ENCODE measurements around the gene STIMATE. TPM values are rescaled to one million over a fixed set of nuclear protein-coding genes. Genes with fewer than 3 reads are reported as not detected.

Gene STIMATE
- total RNA-seq, 1 donor from 2014 or later = 26.6 TPM

DNA sequence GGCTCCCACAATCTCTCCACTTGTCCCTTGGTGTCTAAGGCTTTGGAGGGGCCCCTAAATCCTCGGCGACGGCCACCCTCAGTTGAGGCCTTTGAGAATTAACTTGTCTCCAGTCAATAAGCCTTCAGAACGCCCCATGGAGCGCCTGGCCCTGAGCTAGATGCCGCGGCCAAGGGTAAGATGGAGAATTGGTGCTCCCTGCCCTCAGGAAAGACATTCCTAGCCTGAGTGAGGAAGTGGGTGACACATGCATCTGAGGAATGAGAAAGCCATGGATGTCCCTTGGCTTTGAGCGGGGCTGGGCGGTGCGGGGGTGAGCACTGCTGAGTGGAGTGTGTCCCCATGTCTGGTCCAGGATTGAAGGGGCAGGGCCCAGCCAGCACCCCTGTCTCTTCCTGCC, 80.1 kb downstream of the STIMATE start:
- no peak for DNase-seq

DNA sequence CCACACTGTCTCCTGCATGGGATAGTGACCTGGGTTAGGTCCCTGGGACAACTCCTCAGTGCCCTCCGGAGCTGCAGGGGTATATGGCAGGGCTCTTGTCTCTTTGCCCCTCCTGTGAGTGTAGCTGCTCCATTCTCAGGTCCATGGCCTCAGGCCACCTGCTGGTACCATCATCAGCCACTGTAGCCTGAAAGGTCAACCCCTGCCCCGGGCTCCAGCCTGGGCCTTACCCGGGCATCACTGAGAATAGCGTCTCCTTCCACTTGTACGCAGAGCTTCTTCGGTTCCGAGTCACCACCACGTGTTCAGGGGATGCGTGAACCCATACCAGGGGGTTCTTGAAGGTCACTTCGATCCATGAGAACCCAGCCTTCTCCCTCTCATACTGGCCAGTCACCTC, 80.7 kb downstream of the STIMATE start:
- no peak for DNase-seq

DNA sequence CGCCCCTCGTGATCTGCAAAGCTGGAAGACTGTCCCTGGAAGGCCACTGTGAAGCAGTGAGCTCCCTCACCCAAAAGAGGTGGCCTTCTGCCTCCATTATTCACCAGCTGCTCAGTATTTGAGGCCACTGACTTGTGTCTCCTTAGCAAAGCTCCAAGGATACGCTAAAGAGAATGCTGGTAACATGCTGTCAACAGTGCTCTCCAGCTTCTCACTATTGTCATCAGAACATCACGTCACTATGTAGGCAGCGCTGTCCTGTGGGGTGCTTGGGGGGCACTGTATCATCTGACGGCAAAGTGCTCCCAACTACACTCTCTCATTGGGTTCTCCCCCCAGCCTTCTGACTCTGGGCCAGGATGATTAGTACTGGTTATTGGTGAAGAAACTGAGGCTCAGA, 81.1 kb downstream of the STIMATE start:
- no peak for DNase-seq

DNA sequence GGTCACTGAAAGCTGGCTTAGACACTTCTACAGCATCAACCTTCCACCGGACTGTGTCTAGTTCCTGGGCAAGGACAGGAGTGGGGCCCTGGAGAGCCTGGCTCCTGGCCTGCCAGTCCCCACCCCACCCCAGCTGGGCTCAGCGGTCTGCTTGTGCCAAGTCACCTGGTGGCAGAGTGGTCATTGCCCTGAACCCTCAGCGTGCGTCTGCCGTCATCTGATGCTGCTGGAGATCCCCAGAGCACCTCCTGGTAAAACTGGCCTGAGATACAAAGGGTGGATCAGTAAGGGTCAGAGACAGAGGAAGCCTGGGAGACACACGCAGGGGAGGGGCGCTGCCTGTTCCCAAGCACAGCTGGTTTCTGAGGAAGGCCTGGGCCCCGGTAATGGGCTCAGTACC, 83.5 kb downstream of the STIMATE start:
- DNase-seq = no peak

DNA sequence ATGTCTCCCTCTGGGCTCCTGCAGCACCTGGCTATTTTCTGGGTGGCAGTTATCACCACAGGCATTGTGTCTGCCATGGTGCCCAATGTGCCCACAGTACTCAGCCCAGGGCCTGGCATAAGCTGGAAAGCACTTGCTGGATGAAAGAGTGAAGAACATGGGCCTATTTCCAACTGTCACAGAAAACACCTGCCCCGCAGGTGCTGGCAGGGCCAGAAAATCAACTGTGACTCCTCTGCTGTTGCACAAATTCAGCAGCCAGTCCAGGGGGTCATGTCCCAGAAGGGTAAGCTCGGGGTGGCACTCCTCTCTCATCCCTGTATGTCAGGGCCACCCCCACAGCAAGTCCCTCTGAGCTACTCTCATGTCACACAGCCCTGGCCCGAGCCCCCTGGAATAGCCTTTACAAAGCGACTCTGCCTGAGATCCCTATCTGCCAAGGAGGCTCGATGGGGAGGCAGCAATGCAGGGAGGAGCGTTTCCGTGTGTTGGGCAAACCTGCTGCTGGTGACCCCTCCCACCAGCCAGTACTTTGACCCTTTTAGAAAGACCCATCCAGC, 85.8 kb downstream of the STIMATE start:
- no peak for DNase-seq

DNA sequence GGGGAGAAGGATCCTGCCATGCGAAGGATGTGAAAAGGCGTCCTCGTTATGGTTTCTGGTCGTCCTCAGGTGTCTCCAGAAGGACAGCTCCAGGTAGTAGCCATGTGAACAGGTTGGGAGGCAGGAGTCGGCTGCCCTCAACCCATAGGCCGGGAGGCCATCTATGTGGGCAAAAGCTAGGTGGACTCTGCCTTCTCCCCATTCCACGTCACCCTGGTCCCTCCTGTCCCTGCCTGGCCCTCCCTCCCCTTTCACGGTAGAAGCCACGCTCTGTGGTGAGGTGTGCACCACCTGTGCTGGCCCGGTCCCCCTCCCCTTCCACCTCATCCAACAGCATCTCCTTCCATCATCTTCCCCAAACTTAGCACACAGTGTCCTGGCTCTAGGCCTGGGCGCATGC, 86.4 kb downstream of the STIMATE start:
- no peak for DNase-seq

DNA sequence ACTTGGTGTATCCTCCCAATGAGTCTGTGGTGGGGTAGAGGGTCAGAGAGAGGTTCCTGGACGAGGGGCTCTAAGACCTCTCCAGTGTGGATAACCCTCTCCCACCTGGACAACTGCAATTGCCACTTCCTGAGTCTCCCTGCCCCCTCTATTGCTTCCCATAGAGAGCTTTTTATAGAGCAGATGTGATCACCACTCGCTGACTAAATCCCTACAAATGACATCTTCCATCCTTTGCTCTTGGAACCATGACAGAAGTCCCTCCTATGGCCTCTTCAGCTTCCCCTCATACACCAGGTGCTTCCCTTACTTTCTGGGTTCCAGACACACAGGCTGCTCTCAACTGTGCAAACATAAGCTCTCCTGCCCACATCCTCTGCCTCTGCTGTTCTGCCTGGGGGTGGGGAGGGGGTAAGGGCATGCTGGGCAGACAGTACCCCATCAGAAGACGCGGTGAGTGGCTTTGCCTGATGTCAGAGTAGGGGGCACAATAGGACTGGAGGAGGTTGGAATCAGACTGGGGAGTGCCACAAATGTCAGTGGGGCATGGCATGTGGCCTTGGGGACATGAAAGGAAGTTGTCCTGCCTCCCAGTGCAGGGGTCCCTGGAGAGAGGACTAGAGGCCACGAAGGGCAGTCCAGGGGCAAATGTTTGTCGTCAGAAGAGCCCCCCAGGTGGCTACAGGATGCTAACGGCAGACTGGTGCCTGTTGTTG, 87.5 kb downstream of the STIMATE start:
- peak; percentile 42 for DNase-seq

DNA sequence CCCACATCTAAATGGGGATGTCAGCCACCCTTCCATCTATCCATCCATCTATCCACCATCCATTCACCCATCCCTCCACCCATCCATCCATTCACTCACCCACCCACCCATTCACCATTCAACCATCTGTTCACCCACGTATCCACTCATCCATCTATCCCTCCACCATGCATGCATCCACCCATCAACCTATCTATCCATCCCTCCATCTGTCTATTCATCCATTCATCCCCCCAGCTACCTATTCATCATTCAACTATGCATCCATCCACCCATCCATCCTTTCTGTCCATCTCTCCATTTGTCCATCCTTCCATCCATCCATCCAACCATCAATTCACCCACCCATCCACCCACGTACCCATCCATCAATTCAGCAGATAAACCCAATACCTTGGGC, 88.2 kb downstream of the STIMATE start:
- DNase-seq = no peak

DNA sequence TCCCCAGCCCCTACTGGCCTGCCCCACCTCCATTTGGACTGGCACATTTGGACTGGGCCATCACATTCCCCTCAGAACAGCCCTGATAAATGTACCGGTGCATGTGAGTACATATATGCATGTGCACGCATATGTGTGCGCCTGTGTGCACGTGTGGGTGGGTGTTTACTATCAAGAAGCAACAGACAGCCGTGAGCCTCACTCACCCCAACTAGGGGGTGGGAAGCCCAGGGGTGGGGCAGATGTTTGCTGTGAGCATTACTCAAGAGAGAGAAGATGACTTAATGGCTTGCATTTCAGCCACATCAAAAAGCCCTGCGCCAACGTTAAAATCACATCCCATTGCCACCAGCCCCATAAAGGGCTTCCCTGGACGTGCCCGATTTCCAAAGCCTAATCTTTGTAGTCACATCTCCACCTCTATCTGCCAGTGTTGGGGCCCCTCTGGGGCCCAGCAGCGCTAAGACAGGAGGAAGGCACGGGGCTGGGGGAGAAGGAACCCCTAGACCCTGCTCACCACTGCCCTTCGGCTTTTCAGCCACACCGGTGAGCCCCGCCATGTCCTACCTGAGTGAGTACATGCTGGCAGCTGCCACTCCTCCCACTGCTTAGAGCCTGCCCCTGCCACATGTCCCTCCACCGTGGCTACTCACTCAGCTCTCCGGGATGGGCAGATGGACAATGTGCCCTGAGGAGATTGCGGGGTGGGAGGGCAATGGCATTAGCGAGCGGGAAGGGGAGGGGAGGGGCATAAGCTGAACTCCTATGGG, 91.9 kb downstream of the STIMATE start:
- DNase-seq = no peak

DNA sequence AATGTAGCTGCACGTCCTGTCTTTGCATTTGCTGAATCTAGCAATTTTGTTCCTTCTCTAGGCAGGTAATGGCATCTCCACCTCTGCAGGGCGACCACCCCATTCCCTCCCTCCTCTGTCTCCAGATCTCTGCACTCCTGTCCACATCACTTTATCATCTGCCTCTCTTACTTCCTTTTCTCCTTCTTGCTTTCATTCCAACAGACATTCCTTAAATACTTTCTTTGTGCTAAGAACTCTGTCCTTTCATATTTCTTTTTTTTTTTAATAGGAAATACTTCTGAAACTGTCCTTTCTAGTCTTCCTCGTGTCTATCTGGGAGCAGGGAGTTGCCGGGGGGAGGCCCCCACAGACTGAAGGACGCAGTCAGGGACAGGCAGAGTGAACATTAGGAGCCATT, 95.5 kb downstream of the STIMATE start:
- no peak for DNase-seq

DNA sequence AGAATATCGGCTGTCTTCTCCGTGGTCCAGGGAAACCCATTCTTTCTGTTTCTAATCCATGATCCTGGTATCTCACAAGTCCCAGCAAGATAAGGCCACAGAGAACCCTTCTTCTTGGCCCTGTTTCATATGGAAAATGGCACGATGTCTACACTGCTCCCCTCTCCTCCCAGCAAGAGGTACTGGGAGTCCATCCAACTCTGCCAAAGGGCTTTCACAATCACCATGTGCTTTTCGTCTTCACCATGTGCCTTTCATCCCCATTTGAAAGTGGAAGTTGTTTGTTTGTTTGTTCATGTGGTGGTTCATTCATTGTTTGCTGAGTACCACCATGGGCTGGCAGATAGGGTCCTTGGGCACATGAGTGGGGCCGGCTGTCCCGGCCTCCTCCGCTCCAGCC, 97.3 kb downstream of the STIMATE start:
- no peak for DNase-seq

DNA sequence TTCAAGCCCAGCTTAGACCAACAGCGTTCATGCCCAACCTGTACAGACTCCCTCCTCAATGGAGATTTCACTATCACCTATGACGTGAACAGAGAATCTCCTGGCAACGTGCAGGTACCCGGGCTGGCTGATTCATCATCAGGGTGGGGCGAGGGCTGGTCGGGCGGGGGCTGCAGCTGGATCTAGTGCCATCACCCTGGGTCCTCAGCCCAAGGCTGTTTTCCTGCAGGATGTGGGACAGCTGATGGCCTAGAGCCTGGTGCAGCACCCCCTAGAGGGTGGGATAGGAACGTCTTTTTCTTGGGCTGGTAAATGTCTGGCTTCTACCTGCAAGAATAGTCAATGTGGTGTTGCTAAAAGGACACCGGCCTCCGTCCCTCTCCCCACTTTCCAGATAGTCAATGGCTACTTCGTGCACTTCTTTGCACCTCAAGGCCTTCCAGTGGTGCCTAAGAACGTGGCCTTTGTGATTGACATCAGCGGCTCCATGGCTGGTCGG, 98.3 kb downstream of the STIMATE start:
- DNase-seq = no peak

DNA sequence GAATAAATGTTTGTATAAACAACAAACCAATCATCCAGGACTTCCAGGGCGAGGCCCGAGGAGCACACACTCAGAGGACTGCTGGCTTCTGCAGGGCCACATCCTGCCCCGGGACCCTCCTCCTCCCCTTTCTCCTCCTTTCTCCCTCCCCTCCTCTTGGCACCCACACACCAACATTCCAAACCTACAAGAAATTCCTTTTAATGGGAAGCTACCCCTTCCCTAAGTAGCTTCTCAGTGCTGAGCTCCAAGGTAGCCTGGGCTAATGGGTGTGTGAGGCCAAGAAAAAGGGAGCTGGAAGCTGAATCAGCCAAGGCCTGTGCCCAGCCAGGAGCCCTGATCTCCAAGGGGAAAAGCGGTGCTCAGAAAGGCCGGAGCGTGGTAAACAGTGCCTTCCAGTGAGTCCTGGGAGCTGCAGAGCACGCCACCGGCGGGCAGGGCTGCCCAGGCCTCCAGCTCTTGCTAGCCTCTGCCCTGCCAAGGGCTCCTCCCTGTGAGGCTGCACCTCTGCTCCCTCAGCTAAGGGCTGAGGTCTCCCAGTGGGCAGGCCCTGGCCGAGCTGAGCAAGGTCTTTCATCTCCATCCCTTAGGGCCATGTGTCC, 98.9 kb downstream of the STIMATE start:
- DNase-seq = no peak

DNA sequence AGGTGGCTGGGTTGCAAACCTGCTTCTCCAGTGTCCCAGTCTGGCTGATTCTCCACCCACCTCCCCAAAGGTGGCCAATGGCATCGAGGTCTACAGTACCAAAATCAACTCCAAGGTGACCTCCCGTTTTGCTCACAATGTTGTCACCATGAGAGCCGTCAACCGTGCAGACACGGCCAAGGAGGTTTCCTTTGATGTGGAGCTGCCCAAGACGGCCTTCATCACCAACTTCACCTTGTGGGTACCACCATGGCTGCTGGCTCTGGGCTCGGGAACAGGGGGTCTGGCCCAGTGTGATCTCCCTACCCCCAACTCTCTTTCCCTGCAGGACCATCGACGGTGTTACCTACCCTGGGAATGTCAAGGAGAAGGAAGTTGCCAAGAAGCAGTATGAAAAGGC, 100.9 kb downstream of the STIMATE start:
- DNase-seq = no peak

DNA sequence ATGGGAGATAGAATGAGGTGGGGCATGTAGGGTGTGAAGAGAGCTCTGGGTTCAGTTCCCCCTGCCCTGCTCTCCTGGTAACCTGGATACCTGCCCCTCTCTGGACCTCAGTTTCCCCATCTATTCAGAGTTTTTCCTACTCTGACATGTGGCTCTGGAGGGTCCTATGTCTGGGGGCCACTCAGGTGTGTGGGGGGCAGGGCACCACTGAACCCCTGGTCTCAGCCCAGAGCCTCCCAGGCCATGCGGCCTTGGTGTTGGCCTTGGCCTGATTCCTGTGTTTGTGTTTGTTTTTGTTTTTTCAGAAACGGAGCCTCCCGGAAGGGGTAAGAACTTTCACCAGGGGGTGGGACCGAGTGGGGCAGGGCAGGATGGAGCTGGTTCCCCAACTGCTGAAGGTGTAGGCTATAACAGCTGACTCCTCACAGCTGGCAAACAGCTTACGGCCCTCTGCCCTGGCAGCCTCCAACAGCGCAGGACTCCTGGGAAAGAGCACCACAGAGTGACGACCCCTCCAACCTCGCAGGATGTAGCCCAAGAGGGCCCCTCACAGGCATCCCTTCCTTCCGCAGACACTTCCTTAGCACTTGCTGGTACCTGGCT, 101.9 kb downstream of the STIMATE start:
- DNase-seq = no peak

DNA sequence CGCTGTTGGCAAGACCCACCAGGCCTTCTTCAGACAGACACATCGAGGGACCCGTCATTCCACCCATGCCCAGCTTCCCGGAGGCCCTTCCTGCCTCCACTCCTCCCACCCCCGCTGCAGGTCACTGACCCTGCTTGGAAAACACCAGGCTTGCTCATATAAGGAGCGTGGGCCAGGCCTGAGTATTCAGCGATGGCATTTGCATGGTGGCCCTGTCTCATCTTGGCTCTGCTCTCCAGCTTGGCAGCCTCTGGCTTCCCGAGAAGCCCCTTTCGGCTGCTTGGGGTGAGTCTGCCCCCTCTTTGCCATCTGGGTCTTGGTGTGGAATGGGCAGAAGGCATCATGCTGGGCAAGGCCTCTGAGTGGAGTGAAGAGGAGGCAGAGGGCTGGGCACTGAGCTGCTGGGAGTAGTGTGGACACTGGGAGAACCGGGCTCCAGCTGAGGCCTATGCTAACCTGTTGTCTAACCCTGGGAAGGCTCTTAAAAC, 102.7 kb downstream of the STIMATE start, which contains the start of gene ITIH3:
ITIH3 (plus strand) TSS at position 185 of the 488 bp plus-strand sequence; CDS start at position 193, 8 bp downstream.
- DNase-seq = no peak

DNA sequence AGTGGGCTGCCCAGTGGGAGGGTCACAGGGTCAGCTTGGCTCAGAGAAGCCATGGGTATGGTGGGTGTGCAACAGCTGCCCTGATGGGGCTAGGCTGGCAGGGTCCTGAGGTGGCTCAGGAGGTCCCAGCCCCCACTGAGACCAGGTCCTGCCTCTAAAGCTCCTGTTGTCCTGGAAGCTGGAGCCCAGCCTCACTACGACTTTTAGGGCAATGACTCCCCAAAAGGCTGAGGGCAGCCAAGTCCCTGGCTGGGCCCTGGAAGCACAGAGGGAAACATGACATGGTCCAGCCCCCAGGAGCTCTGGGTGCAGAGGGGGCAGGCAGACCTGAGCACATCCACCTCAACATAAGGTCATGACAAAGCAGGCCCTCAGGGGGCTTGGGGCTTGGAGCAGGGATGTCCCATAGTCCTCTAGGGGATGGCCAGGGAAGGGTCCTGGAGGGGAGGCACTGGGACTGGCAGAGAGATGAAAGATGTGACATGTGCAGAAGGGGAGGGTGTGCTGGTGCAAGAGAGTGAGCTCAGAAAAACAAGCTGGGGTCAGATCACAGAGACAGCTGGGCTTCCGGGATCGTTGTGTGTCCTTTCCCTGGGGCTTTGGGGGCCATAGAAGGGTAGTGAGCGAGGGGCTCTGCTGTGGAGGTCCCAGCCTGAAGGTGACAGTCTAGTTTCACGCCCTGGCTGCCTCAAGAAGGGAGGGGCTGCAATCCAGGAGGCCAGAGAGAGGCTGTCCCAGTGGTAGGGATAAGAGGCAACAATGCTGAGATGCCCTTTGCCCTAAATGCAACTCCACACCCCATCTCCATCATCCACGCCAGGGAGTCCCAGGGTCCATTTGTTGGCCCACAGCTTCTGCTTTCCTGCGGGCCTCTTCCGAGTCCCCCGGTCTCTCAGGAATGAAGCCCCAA, 103.4 kb downstream of the STIMATE start:
- DNase-seq = peak; percentile 41

DNA sequence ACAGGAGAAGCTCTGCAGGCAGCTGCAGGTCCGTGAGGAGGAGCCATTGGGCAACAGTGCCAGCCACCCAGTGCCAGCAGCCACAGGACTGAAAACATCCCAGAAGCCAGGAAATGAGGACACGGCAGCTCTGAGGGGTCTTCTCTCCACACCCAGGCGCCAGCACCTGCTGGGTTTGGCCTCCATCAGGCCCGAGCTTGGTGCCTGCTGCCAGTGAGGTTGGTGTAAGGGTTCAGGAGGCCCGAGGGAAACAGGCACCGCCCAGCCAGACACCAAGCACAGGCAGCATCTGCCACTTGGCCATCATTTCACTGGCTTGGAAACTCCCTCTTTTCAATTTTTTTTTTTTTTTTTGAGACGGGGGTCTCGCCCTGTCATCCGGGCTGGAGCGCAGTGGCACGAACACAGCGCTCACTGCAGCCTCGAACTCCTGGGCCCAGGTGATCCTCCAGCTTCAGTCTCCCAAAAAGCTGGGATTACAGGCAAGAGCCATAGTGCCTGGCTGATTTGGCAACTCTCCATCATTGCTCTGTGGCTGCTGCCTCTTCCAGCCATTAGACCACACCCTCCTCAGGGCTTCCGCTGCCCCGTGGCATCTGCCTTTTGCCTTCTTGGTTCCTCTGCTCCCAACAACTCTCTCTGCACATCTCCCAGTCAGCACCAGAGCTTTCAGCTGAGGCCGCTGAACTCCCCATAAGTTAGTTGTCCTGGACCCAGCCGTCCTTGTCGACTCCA, 104.2 kb downstream of the STIMATE start:
- DNase-seq = peak; percentile 60

DNA sequence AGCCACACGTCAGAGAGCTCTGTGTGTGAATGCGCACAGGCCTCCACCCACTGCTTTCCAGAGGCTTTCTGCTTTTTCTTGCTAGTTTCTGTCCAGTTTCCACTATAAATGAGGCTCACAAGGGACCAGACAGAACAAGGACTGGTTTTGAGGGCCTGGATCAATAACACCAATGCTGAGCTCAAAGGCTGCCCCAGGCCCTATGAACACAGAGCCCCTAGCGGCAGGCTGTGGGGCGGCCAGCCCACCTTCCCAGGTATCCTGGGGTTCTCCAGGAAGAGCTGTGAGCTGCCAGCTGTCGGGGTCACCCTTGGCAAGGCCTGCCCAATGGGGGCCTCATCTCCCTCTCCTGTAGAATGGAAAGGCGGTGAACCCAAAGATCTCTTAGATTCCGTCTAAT, 104.9 kb downstream of the STIMATE start:
- DNase-seq = no peak

DNA sequence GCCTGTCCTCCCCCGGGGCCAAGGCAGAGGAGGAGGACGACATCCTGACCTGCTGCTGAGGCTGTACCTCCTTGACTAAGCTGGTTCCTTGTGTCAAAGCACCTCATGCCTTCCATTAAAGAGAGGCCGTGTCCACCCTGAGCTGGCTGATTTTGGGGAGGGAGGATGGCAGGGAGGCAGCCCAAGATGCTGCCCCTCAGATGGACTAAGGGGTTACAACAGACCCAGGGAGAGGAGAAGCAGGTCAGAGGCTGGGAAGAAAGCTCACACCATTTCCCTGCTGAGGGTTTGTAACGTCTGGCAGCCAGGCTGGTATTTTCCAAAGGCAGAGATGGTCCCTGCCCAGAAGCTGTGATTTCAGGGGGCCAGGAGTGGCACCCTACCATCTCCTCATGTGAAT, 105.4 kb downstream of the STIMATE start:
- no peak for DNase-seq
